GM12878 (cell line): ENCODE results near the gene ARHGEF17. TPM values are rescaled to one million over a fixed set of nuclear protein-coding genes. Genes with fewer than 3 reads are reported as not detected.

Source experiments
- BCLAF1 ChIP-seq: fragments of 450-650 bp; IDR thresholded peaks from 2 replicates; pipeline ENCODE4 v1.6.1; 2017; ENCODE audit warnings: antibody characterized with exemption, mild to moderate bottlenecking, moderate library complexity
- CHD4 ChIP-seq: fragments of 200-600 bp; sonication (generic); IDR thresholded peaks from 2 replicates; pipeline ENCODE4 v1.6.1; 2016; ENCODE audit warnings: mild to moderate bottlenecking
- MAX ChIP-seq: IDR thresholded peaks from 2 replicates; pipeline ENCODE4 v1.6.1; 2012; ENCODE audit warnings: low read depth, low read length, improper control_type of control experiment
- RB1 ChIP-seq: fragments of 450-650 bp; formaldehyde crosslinking; IDR thresholded peaks from 2 replicates; pipeline ENCODE4 v1.6.1; 2017; ENCODE audit warnings: mild to moderate bottlenecking, borderline replicate concordance
- SMARCA5 ChIP-seq: fragments of 450-650 bp; IDR thresholded peaks from 2 replicates; pipeline ENCODE4 v1.6.1; 2017; ENCODE audit warnings: mild to moderate bottlenecking
- ZNF687 ChIP-seq: fragments of 450-650 bp; IDR thresholded peaks from 2 replicates; pipeline ENCODE4 v1.6.1; 2017; ENCODE audit warnings: mild to moderate bottlenecking, moderate library complexity
- polyA plus RNA-seq, 11 experiments: library from polyadenylated mRNA; depleted of rRNA in 4 of 11; unstranded in 6 of 11; stranded (reverse) in 5 of 11; fragments of >200 nt; fragmentation: Nextera tagmentation in 4 of 11; fragmentation: Illumina TruSeq in 1 of 11; extraction: Ambion mirVana in 4 of 11; extraction: Trizol in 1 of 11; gene quantifications; 1 replicate in 1 of 11; 2 replicates in 10 of 11; pipeline versions ENCODE4 v1.2.1 to v1.2.3, GENCODE V29; 2011 to 2016; ENCODE audit warnings: inconsistent platforms in 2 of 11, missing spikeins in 2 of 11, low read depth in 1 of 11
- total RNA-seq, 4 experiments: library from RNA; depleted of rRNA in 3 of 4; stranded (reverse); fragments of >200 nt in 3 of 4; fragmentation: Illumina TruSeq in 1 of 4; extraction: Trizol in 1 of 4; gene quantifications; 2 replicates each; pipeline versions ENCODE4 v1.2.1 to v1.2.3, GENCODE V29; 2013 to 2021

ARHGEF17 gene
- total and polyA plus RNA-seq, 10 of the 15 experiments (the other 5 are each of a cell fraction or from before 2014, with no cell fraction given) = 0.15 to 11.0 (median 1.7) TPM

- no peak for TF ChIP-seq ZNF687
- TF ChIP-seq SMARCA5 = no peak
- TF ChIP-seq RB1 = no peak
- no peak for TF ChIP-seq BCLAF1
- no peak for TF ChIP-seq MAX
- no peak for TF ChIP-seq CHD4
These were observed 15.6 kb upstream of the ARHGEF17 start (continued) for GRCh38 chr11:73292525-73292894.
